OCI-LY7 (cell line): ENCODE results near the gene LYAR. TPM values are rescaled to one million over a fixed set of nuclear protein-coding genes. Genes with fewer than 3 reads are reported as not detected.

Source experiments
- BruUV-seq: library from RNA; stranded (reverse); fragments of 400-500 nt; replicated peaks from 2 replicates; lab custom pipeline; 2021; lab: Mats Ljungman, UMichigan
- CTCF ChIA-PET: fragments of 300-600 bp; sonication (Branson Sonifier 250); formaldehyde crosslinking; loops from one replicate; lab custom pipeline; 2022; ENCODE audit warnings: antibody characterized with exemption; ENCODE audit not compliant: unreplicated experiment; lab: Charles Lee
- POLR2A ChIA-PET: fragments of 300-600 bp; sonication (Branson Sonifier 250); formaldehyde crosslinking; loops from one replicate; lab custom pipeline; 2022; ENCODE audit warnings: antibody characterized with exemption; lab: Charles Lee
- DNase-seq: peaks from one replicate; pipeline ENCODE4 v3.0.0-alpha.2; 2015; ENCODE audit warnings: low spot score
- H2AFZ ChIP-seq: fragments of 200-600 bp; sonication (generic), shearing (Covaris generic); 2 replicates; pipeline ENCODE4 v1.6.1; 2014; ENCODE audit warnings: mild to moderate bottlenecking, antibody characterized with exemption, low read length, moderate library complexity
- H3K27ac ChIP-seq: fragments of 200-600 bp; sonication (generic); 2 replicates; pipeline ENCODE4 v1.5.1; 2014; ENCODE audit warnings: mixed run types, low read depth, mild to moderate bottlenecking, moderate library complexity, low read length, inconsistent platforms; ENCODE audit not compliant: poor library complexity, severe bottlenecking
- H3K36me3 ChIP-seq: fragments of 200-600 bp; sonication (generic); 2 replicates; pipeline ENCODE4 v1.6.1; 2014; ENCODE audit warnings: mild to moderate bottlenecking, antibody characterized with exemption, low read length, moderate library complexity, mixed read lengths; ENCODE audit not compliant: insufficient read depth
- H3K4me1 ChIP-seq: fragments of 200-600 bp; sonication (generic); 2 replicates; pipeline ENCODE4 v1.5.1; 2014; ENCODE audit warnings: mild to moderate bottlenecking, low read length; ENCODE audit not compliant: insufficient read depth, poor library complexity, severe bottlenecking
- H3K4me2 ChIP-seq: fragments of 200-600 bp; sonication (generic); 2 replicates; pipeline ENCODE4 v1.6.1; 2014; ENCODE audit warnings: mild to moderate bottlenecking, low read length
- H3K4me3 ChIP-seq: fragments of 200-600 bp; sonication (generic); 2 replicates; pipeline ENCODE4 v1.5.1; 2014; ENCODE audit warnings: mild to moderate bottlenecking, low read depth, low read length; ENCODE audit not compliant: poor library complexity, severe bottlenecking
- H3K79me2 ChIP-seq: fragments of 200-600 bp; sonication (generic); 2 replicates; pipeline ENCODE4 v1.6.1; 2016; ENCODE audit warnings: low read depth, mild to moderate bottlenecking, low read length, moderate library complexity, mixed read lengths; ENCODE audit not compliant: insufficient read depth
- H3K9me2 ChIP-seq: fragments of 200-600 bp; sonication (generic); 2 replicates; pipeline ENCODE4 v1.6.1; 2016; ENCODE audit warnings: mild to moderate bottlenecking, low read length, mixed read lengths; ENCODE audit not compliant: insufficient read depth
- H3K9me3 ChIP-seq: fragments of 200-600 bp; sonication (generic); 2 replicates; pipeline ENCODE4 v1.6.1; 2014; ENCODE audit warnings: mild to moderate bottlenecking, mixed run types, low read length, mixed read lengths
- H4K20me1 ChIP-seq: fragments of 200-600 bp; sonication (generic); 2 replicates; pipeline ENCODE4 v1.6.1; 2014; ENCODE audit warnings: mild to moderate bottlenecking, antibody characterized with exemption, low read length, moderate library complexity, mixed read lengths; ENCODE audit not compliant: insufficient read depth
- CTCF ChIP-seq: fragments of 200-600 bp; sonication (generic); conservative IDR thresholded peaks from 2 replicates; pipeline ENCODE4 v1.5.1; 2014; ENCODE audit warnings: mild to moderate bottlenecking, antibody characterized with exemption, low read length, moderate library complexity, mixed read lengths
- EZH2phosphoT487 ChIP-seq: fragments of 200-600 bp; sonication (generic); IDR thresholded peaks from 2 replicates; pipeline ENCODE4 v1.6.1; 2018; ENCODE audit warnings: low read depth, borderline replicate concordance, mild to moderate bottlenecking, mixed run types, antibody characterized with exemption, low read length, moderate library complexity, mixed read lengths
- intact Hi-C: fragments of 100-400 bp; cut with micrococcal nuclease; formaldehyde crosslinking; loops from one replicate; pipeline ENCODE4 v1.10.0; 2022; ENCODE audit not compliant: unreplicated experiment
- total RNA-seq, 2 experiments: library from RNA; depleted of rRNA in 1 of 2; stranded (reverse); fragments of >200 nt in 1 of 2; shearing (Covaris generic) in 1 of 2; gene quantifications; 2 replicates each; pipeline ENCODE4 v1.2.3, GENCODE V29; 2014 to 2022

Gene LYAR
- total RNA-seq, 2 experiments from 2014 or later, result 58.5 to 58.8 TPM

- ChIA-PET POLR2A (interaction anchor here (0.8 kb wide), 1 partner anchor 32 kb away, joined by 3 read pairs; no protein-coding TSS in a partner anchor), CTCF (interaction anchor here (0.8 kb wide), 1 partner anchor 21 kb away, joined by 3 read pairs; no protein-coding TSS in a partner anchor)
- no peak overlapping the region for H2AFZ ChIP-seq
- intact Hi-C loops, result no loop called here
- H3K9me3 ChIP-seq, result no peaks in the 10 kb centered on the region
- no peak overlapping the region for H3K4me3 ChIP-seq
- no TSS peak for BruUV-seq
- no peak overlapping the region for H3K4me2 ChIP-seq
- H3K9me2 ChIP-seq, result no peaks in the 10 kb centered on the region
- no peaks in the 10 kb centered on the region for H3K36me3 ChIP-seq
- H4K20me1 ChIP-seq, result no peaks in the 10 kb centered on the region
- H3K4me1 ChIP-seq, result peaks cover 5% of the 10 kb centered on the region
- no peak overlapping the region for H3K27ac ChIP-seq
- TF ChIP-seq EZH2phosphoT487, result no peak
- no peak for TF ChIP-seq CTCF
- no peak for DNase-seq
- H3K79me2 ChIP-seq, result no peaks in the 10 kb centered on the region
Observed at GRCh38 chr4:4329496-4329895, 39.5 kb upstream of the LYAR start.

GRCh38 chr4:4328840-4329239 lies 38.9 kb upstream of the LYAR start:
- H3K9me3 ChIP-seq, result no peaks in the 10 kb centered on the region
- H3K36me3 ChIP-seq, result no peaks in the 10 kb centered on the region
- H3K79me2 ChIP-seq, result no peaks in the 10 kb centered on the region
- no peak for TF ChIP-seq EZH2phosphoT487
- no peaks in the 10 kb centered on the region for H3K9me2 ChIP-seq
- BruUV-seq, result no TSS peak
- no peak overlapping the region for H3K4me3 ChIP-seq
- ChIA-PET CTCF (interaction anchor here (0.8 kb wide), 1 partner anchor 20 kb away, joined by 3 read pairs; no protein-coding TSS in a partner anchor), POLR2A (interaction anchor here (0.6 to 0.8 kb wide), 2 partner anchors 31 to 53 kb away, joined by 3 read pairs; no protein-coding TSS in a partner anchor)
- no peaks in the 10 kb centered on the region for H3K4me1 ChIP-seq
- no peaks in the 10 kb centered on the region for H4K20me1 ChIP-seq
- intact Hi-C loops, result no loop called here
- H3K4me2 ChIP-seq, result no peak overlapping the region
- no peak overlapping the region for H2AFZ ChIP-seq
- no peak for DNase-seq
- H3K27ac ChIP-seq, result no peak overlapping the region

GRCh38 chr4:4328206-4328605 lies 38.3 kb upstream of the LYAR start:
- Histone ChIP-seq H3K36me3 (no peaks in the 10 kb centered on the region), H2AFZ (no peak overlapping the region), H3K79me2 (no peaks in the 10 kb centered on the region), H3K9me3 (no peaks in the 10 kb centered on the region), H3K27ac (no peak overlapping the region), H3K4me2 (no peak overlapping the region), H3K9me2 (no peaks in the 10 kb centered on the region), H4K20me1 (no peaks in the 10 kb centered on the region), H3K4me1 (no peaks in the 10 kb centered on the region), H3K4me3 (no peak overlapping the region)
- intact Hi-C loops, result no loop called here
- POLR2A ChIA-PET, result interaction anchor here (0.6 kb wide), 1 partner anchor 54 kb away, joined by 3 read pairs; no protein-coding TSS in a partner anchor
- no peak for TF ChIP-seq CTCF
- no peak for TF ChIP-seq EZH2phosphoT487
- no TSS peak for BruUV-seq
- CTCF ChIA-PET, result no interaction called here
- no peak for DNase-seq
